NCI-H1092 (cell line): ENCODE results near the gene RARS1.
"Not testable (repeated sequence)": the region's sequence is repeated elsewhere in the genome, so short reads cannot be mapped to it uniquely, and the experiment has no call there.

Experiments used
- DNase-seq: peaks from one replicate; lab custom pipeline; 2025; lab: John Stamatoyannopoulos, UW

The RARS1 gene

GRCh38 chr5:168481330-168481788 is 4.9 kb upstream of the RARS1 start:
- DNase-seq, result no peak

DNA sequence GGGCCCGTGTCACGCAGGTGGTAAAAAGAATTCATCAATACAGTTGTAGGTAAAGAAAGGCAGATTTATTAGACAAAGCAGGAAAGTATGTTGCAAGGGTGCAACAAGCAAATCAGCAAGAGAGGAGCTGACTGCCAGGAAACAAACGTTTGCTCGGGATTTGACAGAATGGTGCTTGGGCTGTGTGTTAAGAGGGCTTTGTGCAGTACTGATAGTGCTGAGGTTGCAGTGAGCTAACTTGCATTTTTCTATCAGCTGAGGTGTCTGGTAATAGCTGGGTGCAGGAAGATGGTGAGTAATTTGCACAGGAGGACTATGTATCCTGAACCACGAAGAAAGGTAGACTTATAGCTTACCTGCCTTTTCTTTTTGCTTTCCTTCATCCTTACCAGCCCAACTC is 3.9 kb upstream of the RARS1 start:
- DNase-seq, result no peak

DNA sequence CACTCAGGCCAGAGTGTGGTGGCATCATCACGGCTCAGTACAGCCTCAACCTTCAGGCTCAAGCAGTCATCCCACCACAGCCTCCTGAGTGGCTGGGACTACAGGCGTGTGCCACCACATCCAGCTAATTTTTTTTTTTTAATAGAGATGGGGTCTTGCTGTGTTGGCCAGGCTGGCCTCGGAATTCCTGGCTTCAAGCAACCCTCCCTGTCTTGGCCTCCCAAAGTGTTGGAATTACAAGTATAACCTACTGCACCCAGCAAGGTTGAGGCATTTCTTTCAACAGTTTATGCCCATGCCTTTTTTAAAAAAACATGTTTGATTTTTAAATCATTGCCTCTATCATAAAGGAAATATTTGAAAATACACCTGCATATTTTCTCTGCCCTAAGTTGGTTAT is 2.8 kb downstream of the RARS1 start:
- DNase-seq, result no peak

- DNase-seq, result no peak
Observed at GRCh38 chr5:168494057-168494555, 7.8 kb downstream of the RARS1 start.

GRCh38 chr5:168502563-168503237 is 16.4 kb downstream of the RARS1 start:
- DNase-seq, result no peak

- DNase-seq, result no peak
Observed at GRCh38 chr5:168513861-168514428, 27.7 kb downstream of the RARS1 start.

- DNase-seq, result no peak
Observed at GRCh38 chr5:168525856-168526255, 39.6 kb downstream of the RARS1 start.

- DNase-seq, result no peak
Observed at GRCh38 chr5:168527756-168528295, 41.6 kb downstream of the RARS1 start.

- DNase-seq, result peak; percentile 44
Observed at GRCh38 chr5:168528521-168529373, 42.5 kb downstream of the RARS1 start, which contains the start of gene FBLL1. TSS of gene FBLL1 (plus strand) at chr5:168529305. CDS start at chr5:168529505, 200 bp downstream.

- DNase-seq, result no peak
Observed at GRCh38 chr5:168529374-168530234, 43.3 kb downstream of the RARS1 start.

DNA sequence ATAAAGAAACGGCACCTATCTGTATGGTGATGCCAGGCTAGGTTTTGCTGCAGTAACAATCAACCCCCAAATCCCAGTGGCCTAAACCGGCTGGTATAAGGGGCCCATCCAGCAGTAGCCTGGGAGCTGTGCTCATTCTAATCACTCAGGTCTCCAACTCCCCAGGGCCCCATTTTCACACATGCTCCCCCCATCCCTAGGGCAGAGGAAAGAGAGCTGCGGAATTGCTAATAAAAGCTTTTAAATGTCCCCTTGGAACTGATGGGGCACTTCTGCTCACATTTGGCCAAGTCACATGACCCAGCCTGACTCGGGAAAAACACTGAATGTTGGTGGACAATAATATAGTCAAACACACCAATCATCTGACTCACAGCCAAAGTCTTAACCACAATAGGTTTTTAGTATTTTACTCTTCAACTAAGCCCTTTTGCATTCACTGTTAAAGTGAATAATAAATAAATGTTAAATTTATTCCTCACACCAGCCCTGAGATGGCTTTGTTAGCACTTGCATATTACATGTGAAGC is 44.4 kb downstream of the RARS1 start:
- DNase-seq, result no peak

DNA sequence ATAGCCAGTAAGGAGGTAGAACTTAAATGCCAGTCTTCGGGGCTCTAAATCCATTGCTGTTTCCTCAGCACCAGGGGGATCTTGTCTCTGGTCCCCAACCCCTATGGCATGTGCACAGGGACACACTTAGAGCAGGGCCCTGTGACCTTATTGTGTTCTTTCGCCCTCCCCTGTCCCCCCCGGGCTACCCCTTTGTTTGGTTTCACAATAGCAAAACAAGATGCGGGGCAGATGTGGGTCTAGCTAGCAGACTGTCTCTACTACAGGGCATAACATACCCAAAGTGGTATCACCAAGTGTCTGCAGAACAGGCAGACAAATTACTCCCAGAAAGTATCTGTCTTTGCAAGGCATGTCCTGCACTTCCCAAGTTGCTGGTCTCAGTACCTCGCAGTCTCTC is 44.9 kb downstream of the RARS1 start:
- DNase-seq, result no peak

- no peak for DNase-seq
Observed at GRCh38 chr5:168531987-168532864, 46.0 kb downstream of the RARS1 start.

DNA sequence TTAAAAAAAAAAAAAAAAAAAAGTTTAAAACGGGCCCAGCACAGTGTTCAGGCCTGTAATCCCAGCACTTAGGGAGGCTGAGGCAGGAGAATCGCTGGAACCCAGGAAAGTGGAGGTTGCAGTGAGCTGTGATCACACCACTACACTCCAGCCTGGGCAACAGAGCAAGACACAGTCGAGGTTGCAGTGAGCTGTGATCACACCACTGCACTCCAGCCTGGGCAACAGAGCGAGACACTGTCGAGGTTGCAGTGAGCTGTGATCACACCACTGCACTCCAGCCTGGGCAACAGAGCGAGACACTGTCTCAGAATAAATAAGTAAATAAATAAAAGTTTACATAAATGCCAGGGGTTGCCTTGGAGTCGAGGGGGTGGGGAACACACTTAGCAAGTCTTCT is 48.1 kb downstream of the RARS1 start:
- not testable (repeated sequence) for DNase-seq

DNA sequence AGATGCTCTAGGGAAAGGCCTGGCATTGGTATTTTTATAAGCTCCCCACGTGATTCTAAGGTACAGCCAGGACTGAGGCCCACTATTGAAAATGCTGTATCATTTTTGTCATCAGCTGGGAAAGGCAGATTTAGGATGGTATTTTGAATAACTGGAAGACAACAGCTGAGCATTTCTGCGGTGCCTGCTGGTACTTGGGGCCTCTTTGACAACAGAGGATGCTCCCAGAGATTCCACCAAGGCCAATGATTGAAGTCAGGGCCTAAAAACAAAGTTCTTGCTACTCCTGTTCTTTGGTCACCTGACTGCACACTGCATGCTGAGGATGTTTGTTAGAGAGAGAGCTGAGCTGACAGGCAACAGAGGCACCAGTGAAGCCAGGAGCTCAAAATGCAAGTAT is 50.9 kb downstream of the RARS1 start:
- no peak for DNase-seq

- no peak for DNase-seq
Observed at GRCh38 chr5:168549554-168549953, 63.3 kb downstream of the RARS1 start.

GRCh38 chr5:168550656-168551055 is 64.4 kb downstream of the RARS1 start:
- no peak for DNase-seq

DNA sequence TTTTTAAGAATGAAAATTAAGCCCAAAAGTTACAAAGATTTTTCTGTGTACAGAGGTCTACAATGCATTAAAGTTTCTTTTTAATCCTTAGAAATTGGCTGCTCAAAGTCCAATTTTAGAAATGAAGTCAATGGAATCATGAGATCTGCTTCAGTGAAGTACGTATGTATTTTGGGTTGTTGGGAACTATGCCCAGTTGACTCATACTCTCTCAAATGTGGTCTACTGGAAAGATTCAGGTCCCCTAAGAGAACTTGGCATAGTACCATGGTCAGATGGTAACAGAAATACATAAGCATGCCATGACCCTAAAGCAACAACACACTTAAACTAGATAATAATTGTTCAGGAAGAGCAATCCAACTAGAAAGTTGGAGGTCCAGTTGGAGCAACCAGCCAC is 65.9 kb downstream of the RARS1 start:
- no peak for DNase-seq

GRCh38 chr5:168553377-168554130 is 67.3 kb downstream of the RARS1 start:
- no peak for DNase-seq
